HepG2 (cell line): ENCODE results near the gene XXYLT1. TPM values are rescaled to one million over a fixed set of nuclear protein-coding genes. Genes with fewer than 3 reads are reported as not detected.

Source experiments
- AFF4 ChIP-seq: sonication (generic); formaldehyde crosslinking; IDR thresholded peaks from 2 replicates; pipeline ENCODE4 v1.4.0; 2020; ENCODE audit warnings: missing genetic modification reagents
- ATF1 ChIP-seq: IDR thresholded peaks from 2 replicates; pipeline ENCODE4 v1.6.1; 2016; ENCODE audit warnings: mild to moderate bottlenecking, control low read depth
- BRD4 ChIP-seq: sonication (generic); formaldehyde crosslinking; IDR thresholded peaks from 2 replicates; pipeline ENCODE4 v1.4.0; 2020; ENCODE audit warnings: missing genetic modification reagents
- DMAP1 ChIP-seq: IDR thresholded peaks from 2 replicates; pipeline ENCODE4 v1.6.1; 2016
- ELF3 ChIP-seq: IDR thresholded peaks from 2 replicates; pipeline ENCODE4 v1.6.1; 2016; ENCODE audit warnings: missing genetic modification reagents, missing compliant biosample characterization
- GATA4 ChIP-seq: sonication (generic); IDR thresholded peaks from 2 replicates; pipeline ENCODE4 v1.6.1; 2016; ENCODE audit warnings: antibody characterized with exemption, low read depth, borderline replicate concordance
- PCBP1 ChIP-seq: fragments of 200-400 bp; formaldehyde crosslinking; IDR thresholded peaks from 2 replicates; pipeline ENCODE4 v1.6.1; 2017; ENCODE audit warnings: mild to moderate bottlenecking, low read depth, low read length, borderline replicate concordance
- ZBTB37 ChIP-seq: sonication (generic); formaldehyde crosslinking; IDR thresholded peaks from 2 replicates; pipeline ENCODE4 v1.4.0; 2020; ENCODE audit warnings: mild to moderate bottlenecking, missing genetic modification reagents
- ZFP36 ChIP-seq: fragments of 150-350 bp; IDR thresholded peaks from 2 replicates; pipeline ENCODE4 v1.6.1; 2018; ENCODE audit warnings: borderline replicate concordance, low read length, low read depth; ENCODE audit not compliant: partially characterized antibody
- ZFYVE20 ChIP-seq: sonication (generic); formaldehyde crosslinking; IDR thresholded peaks from 2 replicates; pipeline ENCODE4 v1.8.0; 2023; ENCODE audit warnings: low read depth, mild to moderate bottlenecking, moderate library complexity, missing genetic modification reagents, borderline replicate concordance
- ZMYM2 ChIP-seq: sonication (generic); formaldehyde crosslinking; IDR thresholded peaks from 2 replicates; pipeline ENCODE4 v1.8.0; 2022; ENCODE audit warnings: mild to moderate bottlenecking, missing genetic modification reagents
- ZNF30 ChIP-seq: sonication (generic); formaldehyde crosslinking; IDR thresholded peaks from 2 replicates; pipeline ENCODE4 v1.5.0; 2020; ENCODE audit warnings: mild to moderate bottlenecking, missing genetic modification reagents
- ZNF318 ChIP-seq: sonication (generic); formaldehyde crosslinking; IDR thresholded peaks from 2 replicates; pipeline ENCODE4 v1.4.0; 2020; ENCODE audit warnings: mild to moderate bottlenecking, missing genetic modification reagents
- ZNF577 ChIP-seq: sonication (generic); formaldehyde crosslinking; IDR thresholded peaks from 2 replicates; pipeline ENCODE4 v1.4.0; 2020; ENCODE audit warnings: mild to moderate bottlenecking, low read depth, missing genetic modification reagents, borderline replicate concordance
- ZNF720 ChIP-seq: sonication (generic); formaldehyde crosslinking; IDR thresholded peaks from 2 replicates; pipeline ENCODE4 v1.4.0; 2020; ENCODE audit warnings: missing genetic modification reagents
- ZNF879 ChIP-seq: sonication (generic); formaldehyde crosslinking; IDR thresholded peaks from 2 replicates; pipeline ENCODE4 v1.8.1; 2023; ENCODE audit warnings: missing genetic modification reagents
- polyA plus RNA-seq, 8 experiments: library from polyadenylated mRNA; depleted of rRNA in 3 of 8; stranded (reverse) in 7 of 8; unstranded in 1 of 8; fragments of >200 nt; fragmentation: Illumina TruSeq in 4 of 8; extraction: Trizol in 4 of 8; gene quantifications; 2 replicates each; pipeline versions ENCODE4 v1.2.1 to v1.2.3, GENCODE V29; 2011 to 2016; ENCODE audit warnings: low read depth in 4 of 8, missing spikeins in 1 of 8, mixed read lengths in 1 of 8; ENCODE audit not compliant: insufficient read depth in 1 of 8
- total RNA-seq, 5 experiments: library from RNA; depleted of rRNA; stranded (reverse); fragments of >200 nt; fragmentation: Illumina TruSeq; extraction: Trizol; gene quantifications; 2 replicates each; pipeline ENCODE4 v1.2.3, GENCODE V29; 2016; ENCODE audit warnings: low read depth in 1 of 5

XXYLT1 gene
- total and polyA plus RNA-seq, 2 of the 13 experiments (the other 11 are each of a cell fraction or from before 2014, with no cell fraction given) = 17.7 to 19.0 TPM

- TF ChIP-seq ZNF879 = 0 out of 2 replicates have a peak, but pooled peaks have one; percentile 23
- peak; percentile 69 for TF ChIP-seq ZMYM2 (CRISPR knock-in tag)
- TF ChIP-seq ELF3 = peak; percentile 94
- peak; percentile 37; the same call in 1 of the 2 replicates for TF ChIP-seq ZNF577
- no peak for TF ChIP-seq ZNF720 (CRISPR knock-in tag)
- peak; percentile 62; the same call in 1 of the 2 replicates for TF ChIP-seq ZNF318
- no peak for TF ChIP-seq ZFP36
- TF ChIP-seq AFF4 (CRISPR knock-in tag) = peak; percentile 75; the same call in 1 of the 2 replicates
- TF ChIP-seq ZNF30 = no peak
- TF ChIP-seq PCBP1 = no peak
- TF ChIP-seq ZBTB37 (CRISPR knock-in tag) = peak; percentile 78
- TF ChIP-seq DMAP1 (CRISPR knock-in tag) = peak; percentile 82
- no peak for TF ChIP-seq ATF1 (CRISPR knock-in tag)
- TF ChIP-seq ZFYVE20 (CRISPR knock-in tag) = 0 out of 2 replicates have a peak, but pooled peaks have one; percentile 58
- TF ChIP-seq GATA4 = 0 out of 2 replicates have a peak, but pooled peaks have one; percentile 41
- peak; percentile 67; the same call in 1 of the 2 replicates for TF ChIP-seq BRD4 (CRISPR knock-in tag)
Observed at GRCh38 chr3:195259475-195260279, 11.3 kb downstream of the XXYLT1 start (continued).
